ENCODE data around the gene TSNAXIP1. TPM values are rescaled to one million over a fixed set of nuclear protein-coding genes. Genes with fewer than 3 reads are reported as not detected.

Gene TSNAXIP1
- total and polyA plus RNA-seq, 10 of the 15 experiments (the other 5 are each of a cell fraction or from before 2014, with no cell fraction given) = 0.09 to 0.63 (median 0.37) TPM; not detected in 1

DNA sequence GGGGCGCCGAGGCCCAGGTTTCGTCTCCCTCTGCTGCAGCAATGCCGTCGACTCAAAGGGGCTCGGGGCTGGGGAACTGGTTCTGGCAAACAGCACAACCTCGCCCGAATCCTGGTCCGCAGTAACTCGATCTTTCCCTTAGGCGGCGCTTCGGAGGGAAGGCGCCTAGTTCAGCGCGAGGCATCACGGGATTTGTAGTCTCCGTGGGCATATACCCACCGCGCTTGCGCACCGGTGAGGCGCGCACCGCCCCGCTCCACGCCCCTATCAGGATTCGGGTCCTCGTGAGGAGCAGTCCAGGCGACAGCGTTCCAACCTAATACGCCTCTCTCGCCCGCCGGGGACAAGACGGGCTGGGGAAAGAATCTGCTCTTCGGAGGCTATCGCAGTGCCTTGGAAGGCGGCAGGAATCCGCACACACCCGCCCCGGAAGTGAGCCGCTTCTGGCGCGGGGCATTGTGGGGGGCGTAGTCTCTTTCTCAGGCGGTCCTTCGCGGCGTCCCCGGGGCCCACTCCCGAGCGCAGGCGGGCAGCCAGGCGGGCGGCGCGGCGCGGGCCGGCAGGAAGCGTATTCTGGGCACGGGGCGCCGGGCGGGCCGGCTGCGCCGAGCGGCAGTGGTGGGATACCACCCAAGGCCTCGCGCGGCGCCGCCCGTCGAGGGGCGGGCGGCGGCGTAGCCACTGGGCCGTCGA is 35.3 kb downstream of the TSNAXIP1 start, which contains the start of gene THAP11 (continued):
- TF ChIP-seq PML (IDR thresholded peaks at IDR 0.05; ENCODE audit: low read length) (no peak), SUPT20H (IDR thresholded peaks at IDR 0.05; ENCODE audit: borderline replicate concordance, control insufficient read depth, low read depth, low read length) (no peak), ZBED1 (IDR thresholded peaks at IDR 0.05; ENCODE audit: borderline replicate concordance) (no peak), NFYB (IDR thresholded peaks at IDR 0.05; ENCODE audit: insufficient read depth, low read depth, low read length) (no peak), SUZ12 (IDR thresholded peaks at IDR 0.05; ENCODE audit: unreplicated experiment) (no peak), YY1 (IDR thresholded peaks at IDR 0.05; ENCODE audit: low read depth, low read length) (peak; percentile 64), SP1 (IDR thresholded peaks at IDR 0.05; ENCODE audit: low read depth, low read length) (no peak), STAT3 (IDR thresholded peaks at IDR 0.05; ENCODE audit: low read depth, low read length) (no peak), IRF4 (IDR thresholded peaks at IDR 0.05; ENCODE audit: low read depth, low read length) (0 out of 2 replicates have a peak, but pooled peaks have one; percentile 13), ATF7 (IDR thresholded peaks at IDR 0.05; ENCODE audit: low read depth) (no peak), GATAD2B (conservative IDR thresholded peaks at IDR 0.05; ENCODE audit: low read depth) (peak; percentile 82)
- TF ChIP-seq, protein P1, sequence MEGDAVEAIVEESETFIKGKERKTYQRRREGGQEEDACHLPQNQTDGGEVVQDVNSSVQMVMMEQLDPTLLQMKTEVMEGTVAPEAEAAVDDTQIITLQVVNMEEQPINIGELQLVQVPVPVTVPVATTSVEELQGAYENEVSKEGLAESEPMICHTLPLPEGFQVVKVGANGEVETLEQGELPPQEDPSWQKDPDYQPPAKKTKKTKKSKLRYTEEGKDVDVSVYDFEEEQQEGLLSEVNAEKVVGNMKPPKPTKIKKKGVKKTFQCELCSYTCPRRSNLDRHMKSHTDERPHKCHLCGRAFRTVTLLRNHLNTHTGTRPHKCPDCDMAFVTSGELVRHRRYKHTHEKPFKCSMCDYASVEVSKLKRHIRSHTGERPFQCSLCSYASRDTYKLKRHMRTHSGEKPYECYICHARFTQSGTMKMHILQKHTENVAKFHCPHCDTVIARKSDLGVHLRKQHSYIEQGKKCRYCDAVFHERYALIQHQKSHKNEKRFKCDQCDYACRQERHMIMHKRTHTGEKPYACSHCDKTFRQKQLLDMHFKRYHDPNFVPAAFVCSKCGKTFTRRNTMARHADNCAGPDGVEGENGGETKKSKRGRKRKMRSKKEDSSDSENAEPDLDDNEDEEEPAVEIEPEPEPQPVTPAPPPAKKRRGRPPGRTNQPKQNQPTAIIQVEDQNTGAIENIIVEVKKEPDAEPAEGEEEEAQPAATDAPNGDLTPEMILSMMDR (IDR thresholded peaks at IDR 0.05 in 2 of 3, conservative IDR thresholded peaks at IDR 0.05 in 1 of 3; ENCODE audit: control insufficient read depth in 2 of 3, extremely low read depth in 1 of 3, insufficient read depth in 1 of 3, low read depth in 3 of 3, low read length in 3 of 3) = peak; percentile 92 to 96 (median 95)
- TF ChIP-seq, protein P2, sequence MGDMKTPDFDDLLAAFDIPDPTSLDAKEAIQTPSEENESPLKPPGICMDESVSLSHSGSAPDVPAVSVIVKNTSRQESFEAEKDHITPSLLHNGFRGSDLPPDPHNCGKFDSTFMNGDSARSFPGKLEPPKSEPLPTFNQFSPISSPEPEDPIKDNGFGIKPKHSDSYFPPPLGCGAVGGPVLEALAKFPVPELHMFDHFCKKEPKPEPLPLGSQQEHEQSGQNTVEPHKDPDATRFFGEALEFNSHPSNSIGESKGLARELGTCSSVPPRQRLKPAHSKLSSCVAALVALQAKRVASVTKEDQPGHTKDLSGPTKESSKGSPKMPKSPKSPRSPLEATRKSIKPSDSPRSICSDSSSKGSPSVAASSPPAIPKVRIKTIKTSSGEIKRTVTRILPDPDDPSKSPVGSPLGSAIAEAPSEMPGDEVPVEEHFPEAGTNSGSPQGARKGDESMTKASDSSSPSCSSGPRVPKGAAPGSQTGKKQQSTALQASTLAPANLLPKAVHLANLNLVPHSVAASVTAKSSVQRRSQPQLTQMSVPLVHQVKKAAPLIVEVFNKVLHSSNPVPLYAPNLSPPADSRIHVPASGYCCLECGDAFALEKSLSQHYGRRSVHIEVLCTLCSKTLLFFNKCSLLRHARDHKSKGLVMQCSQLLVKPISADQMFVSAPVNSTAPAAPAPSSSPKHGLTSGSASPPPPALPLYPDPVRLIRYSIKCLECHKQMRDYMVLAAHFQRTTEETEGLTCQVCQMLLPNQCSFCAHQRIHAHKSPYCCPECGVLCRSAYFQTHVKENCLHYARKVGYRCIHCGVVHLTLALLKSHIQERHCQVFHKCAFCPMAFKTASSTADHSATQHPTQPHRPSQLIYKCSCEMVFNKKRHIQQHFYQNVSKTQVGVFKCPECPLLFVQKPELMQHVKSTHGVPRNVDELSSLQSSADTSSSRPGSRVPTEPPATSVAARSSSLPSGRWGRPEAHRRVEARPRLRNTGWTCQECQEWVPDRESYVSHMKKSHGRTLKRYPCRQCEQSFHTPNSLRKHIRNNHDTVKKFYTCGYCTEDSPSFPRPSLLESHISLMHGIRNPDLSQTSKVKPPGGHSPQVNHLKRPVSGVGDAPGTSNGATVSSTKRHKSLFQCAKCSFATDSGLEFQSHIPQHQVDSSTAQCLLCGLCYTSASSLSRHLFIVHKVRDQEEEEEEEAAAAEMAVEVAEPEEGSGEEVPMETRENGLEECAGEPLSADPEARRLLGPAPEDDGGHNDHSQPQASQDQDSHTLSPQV (IDR thresholded peaks at IDR 0.05) = peak; percentile 70; the same call in 1 of the 2 replicates
- TF ChIP-seq, protein P3, sequence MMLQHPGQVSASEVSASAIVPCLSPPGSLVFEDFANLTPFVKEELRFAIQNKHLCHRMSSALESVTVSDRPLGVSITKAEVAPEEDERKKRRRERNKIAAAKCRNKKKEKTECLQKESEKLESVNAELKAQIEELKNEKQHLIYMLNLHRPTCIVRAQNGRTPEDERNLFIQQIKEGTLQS (IDR thresholded peaks at IDR 0.05; ENCODE audit: borderline replicate concordance, extremely low read depth, low read depth, low read length) = peak; percentile 39; the same call in 1 of the 2 replicates
- TF ChIP-seq, protein P4, sequence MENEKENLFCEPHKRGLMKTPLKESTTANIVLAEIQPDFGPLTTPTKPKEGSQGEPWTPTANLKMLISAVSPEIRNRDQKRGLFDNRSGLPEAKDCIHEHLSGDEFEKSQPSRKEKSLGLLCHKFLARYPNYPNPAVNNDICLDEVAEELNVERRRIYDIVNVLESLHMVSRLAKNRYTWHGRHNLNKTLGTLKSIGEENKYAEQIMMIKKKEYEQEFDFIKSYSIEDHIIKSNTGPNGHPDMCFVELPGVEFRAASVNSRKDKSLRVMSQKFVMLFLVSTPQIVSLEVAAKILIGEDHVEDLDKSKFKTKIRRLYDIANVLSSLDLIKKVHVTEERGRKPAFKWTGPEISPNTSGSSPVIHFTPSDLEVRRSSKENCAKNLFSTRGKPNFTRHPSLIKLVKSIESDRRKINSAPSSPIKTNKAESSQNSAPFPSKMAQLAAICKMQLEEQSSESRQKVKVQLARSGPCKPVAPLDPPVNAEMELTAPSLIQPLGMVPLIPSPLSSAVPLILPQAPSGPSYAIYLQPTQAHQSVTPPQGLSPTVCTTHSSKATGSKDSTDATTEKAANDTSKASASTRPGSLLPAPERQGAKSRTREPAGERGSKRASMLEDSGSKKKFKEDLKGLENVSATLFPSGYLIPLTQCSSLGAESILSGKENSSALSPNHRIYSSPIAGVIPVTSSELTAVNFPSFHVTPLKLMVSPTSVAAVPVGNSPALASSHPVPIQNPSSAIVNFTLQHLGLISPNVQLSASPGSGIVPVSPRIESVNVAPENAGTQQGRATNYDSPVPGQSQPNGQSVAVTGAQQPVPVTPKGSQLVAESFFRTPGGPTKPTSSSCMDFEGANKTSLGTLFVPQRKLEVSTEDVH (IDR thresholded peaks at IDR 0.05; ENCODE audit: low read depth, partially characterized antibody) = no peak
